Fibroblast of skin of right quadriceps (primary cell): Measurements from ENCODE around the gene NKX2-8.
"Not testable (repeated sequence)": the region's sequence is repeated elsewhere in the genome, so short reads cannot be mapped to it uniquely, and the experiment has no call there.

Experiments
- DNase-seq: peaks from one replicate; pipeline ENCODE4 v3.0.0-alpha.2; 2013

NKX2-8 gene

GRCh38 chr14:36579573-36580140, 2.8 kb downstream of the NKX2-8 start:
- no peak for DNase-seq

DNA sequence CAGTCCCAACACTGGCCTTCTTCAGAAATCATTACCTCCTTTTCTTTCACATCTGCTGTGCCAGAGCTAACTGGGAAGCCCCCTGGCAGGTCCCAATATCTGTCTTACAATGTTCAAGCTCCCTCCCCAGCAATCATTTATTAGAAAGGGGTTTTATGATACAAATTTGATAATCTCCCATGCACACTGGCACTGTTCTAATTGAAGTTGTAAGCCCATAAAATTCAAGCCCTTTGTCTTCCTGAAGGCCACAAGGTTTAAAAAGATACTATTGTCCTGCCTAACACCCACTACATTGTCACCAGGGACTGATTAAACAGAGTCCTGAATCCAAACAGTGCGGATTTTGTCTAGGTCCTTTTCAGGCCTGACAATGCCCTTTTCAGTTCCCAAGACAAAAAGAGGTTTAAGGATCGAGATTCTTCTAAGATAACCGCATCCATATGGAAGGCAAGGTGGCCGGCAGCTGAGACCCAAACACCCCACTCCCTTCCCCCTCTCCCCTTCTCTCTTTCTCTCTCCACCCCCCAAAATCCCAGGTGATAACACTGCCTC, 3.3 kb downstream of the NKX2-8 start:
- no peak for DNase-seq

- no peak for DNase-seq
Measured at GRCh38 chr14:36570065-36570464, 12.3 kb downstream of the NKX2-8 start.

- peak; percentile 9 for DNase-seq
Measured at GRCh38 chr14:36556811-36557433, 25.5 kb downstream of the NKX2-8 start.

DNA sequence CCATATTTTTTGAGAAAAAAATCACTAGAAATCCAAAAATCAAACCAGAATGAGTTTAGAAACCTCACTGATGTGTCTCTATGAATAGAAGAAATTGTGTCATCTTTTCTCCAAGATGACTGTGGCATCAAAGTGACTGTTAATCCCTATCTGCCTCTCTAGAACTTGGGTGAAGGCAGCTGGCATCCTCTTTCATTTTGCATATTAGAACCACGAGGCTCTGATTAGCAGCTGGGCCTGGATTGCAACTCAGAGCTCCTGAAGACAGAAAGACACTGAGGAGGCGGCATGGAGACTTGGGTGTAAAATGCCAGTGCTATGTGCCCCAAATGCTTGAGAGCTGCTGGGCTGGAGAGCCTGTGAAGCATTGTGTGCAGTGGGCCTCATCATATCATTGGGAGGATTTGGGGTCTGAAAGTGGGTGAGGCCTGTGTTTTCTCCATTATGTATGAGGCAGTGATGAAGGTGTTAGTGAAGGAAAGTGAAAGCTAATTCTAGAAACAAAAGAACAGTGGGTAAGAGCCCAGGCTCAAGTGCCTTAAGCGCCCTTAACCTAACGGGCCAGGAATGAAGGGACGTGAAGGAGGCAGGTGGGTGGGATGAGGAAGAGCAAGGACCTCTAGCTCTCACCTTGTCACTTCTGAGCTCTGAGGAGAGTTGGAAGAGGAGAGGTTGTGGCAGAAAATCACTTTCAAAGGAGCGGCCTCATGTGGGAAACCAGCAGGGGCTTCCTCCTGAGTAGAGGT, 26.2 kb downstream of the NKX2-8 start:
- DNase-seq = no peak

GRCh38 chr14:36553656-36554260, 28.7 kb downstream of the NKX2-8 start:
- DNase-seq = peak; percentile 29

- DNase-seq = no peak
Measured at GRCh38 chr14:36550899-36551298, 31.5 kb downstream of the NKX2-8 start.

- not testable (repeated sequence) for DNase-seq
Measured at GRCh38 chr14:36544280-36544679, 38.1 kb downstream of the NKX2-8 start.

DNA sequence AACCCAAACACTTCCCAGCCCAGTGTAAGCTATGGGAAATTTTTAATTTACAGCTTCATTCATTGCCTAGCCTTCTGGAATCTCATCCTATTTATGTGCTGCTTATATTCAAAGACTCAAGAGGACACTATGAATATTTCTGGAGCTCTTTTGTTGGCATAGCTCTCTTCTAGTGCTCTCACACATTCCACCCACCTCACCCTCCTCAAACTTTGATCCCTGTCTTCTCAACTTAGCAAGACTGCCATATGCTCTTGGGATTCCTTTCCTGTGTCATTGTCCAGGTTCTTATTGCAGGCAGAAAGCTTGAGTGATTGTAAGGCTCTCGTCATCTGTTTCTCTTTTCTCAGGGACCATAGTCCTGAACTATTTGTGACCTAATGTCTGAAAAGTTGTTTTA, 44.4 kb downstream of the NKX2-8 start:
- DNase-seq = no peak
